GM23338 (cell line): Measurements from ENCODE around the gene ZAR1. TPM values are rescaled to one million over a fixed set of nuclear protein-coding genes. Genes with fewer than 3 reads are reported as not detected.

Source experiments
- ATAC-seq: fragments of 200-7000 bp; cut with Tn5 transposase; 3 replicates; pipeline ENCODE4 v1.9.1; 2020
- DNase-seq: peaks from one replicate; pipeline ENCODE4 v3.0.0-alpha.2; 2015; ENCODE audit warnings: low spot score
- H2AFZ ChIP-seq: fragments of 200-600 bp; sonication (generic); 2 replicates; pipeline ENCODE4 v1.8.0; 2016; ENCODE audit warnings: antibody characterized with exemption, mild to moderate bottlenecking, moderate library complexity
- H3F3A ChIP-seq: fragments of 200-600 bp; sonication (generic); replicated peaks from 2 replicates; pipeline ENCODE4 v1.8.0; 2017; ENCODE audit warnings: antibody characterized with exemption, mixed run types, low read depth
- H3K27ac ChIP-seq: fragments of 200-600 bp; sonication (generic); 2 replicates; pipeline ENCODE4 v1.6.1; 2016; ENCODE audit warnings: low read depth
- H3K27me3 ChIP-seq: fragments of 200-600 bp; sonication (generic); 2 replicates; pipeline ENCODE4 v1.8.0; 2016; ENCODE audit warnings: mild to moderate bottlenecking, mixed run types, moderate library complexity; ENCODE audit not compliant: insufficient read depth
- H3K36me3 ChIP-seq: fragments of 200-600 bp; sonication (generic); 2 replicates; pipeline ENCODE4 v1.8.0; 2016; ENCODE audit warnings: mild to moderate bottlenecking; ENCODE audit not compliant: insufficient read depth
- H3K4me1 ChIP-seq: fragments of 200-600 bp; sonication (generic); 2 replicates; pipeline ENCODE4 v1.8.0; 2016; ENCODE audit warnings: mild to moderate bottlenecking, moderate library complexity; ENCODE audit not compliant: insufficient read depth
- H3K4me2 ChIP-seq: fragments of 200-600 bp; sonication (generic); 2 replicates; pipeline ENCODE4 v1.7.1; 2017; ENCODE audit warnings: mixed run types
- H3K4me3 ChIP-seq: fragments of 200-600 bp; sonication (generic); 2 replicates; pipeline ENCODE4 v1.6.1; 2016; ENCODE audit warnings: mixed run types
- H3K79me2 ChIP-seq: fragments of 200-600 bp; sonication (generic); replicated peaks from 2 replicates; pipeline ENCODE4 v1.8.0; 2017; ENCODE audit warnings: mild to moderate bottlenecking; ENCODE audit not compliant: insufficient read depth
- H3K9me2 ChIP-seq: fragments of 200-600 bp; sonication (generic); 2 replicates; pipeline ENCODE4 v1.8.0; 2017; ENCODE audit not compliant: insufficient read depth
- H4K20me1 ChIP-seq: fragments of 200-600 bp; sonication (generic); replicated peaks from 2 replicates; pipeline ENCODE4 v1.8.0; 2017; ENCODE audit warnings: mild to moderate bottlenecking; ENCODE audit not compliant: insufficient read depth
- H3K27ac Mint-ChIP-seq: 2 replicates; pipeline ENCODE4 v1.8.0; 2020; ENCODE audit warnings: inconsistent platforms, mild to moderate bottlenecking, moderate library complexity, mixed read lengths
- H3K27me3 Mint-ChIP-seq: 3 replicates; pipeline ENCODE4 v1.8.0; 2022; ENCODE audit warnings: low read depth, mild to moderate bottlenecking, moderate library complexity, mixed read lengths, inconsistent platforms; ENCODE audit not compliant: insufficient read depth, poor library complexity
- H3K36me3 Mint-ChIP-seq: 3 replicates; pipeline ENCODE4 v1.8.0; 2021; ENCODE audit warnings: low read depth, mild to moderate bottlenecking, inconsistent platforms, moderate library complexity, mixed read lengths
- H3K4me1 Mint-ChIP-seq: 3 replicates; pipeline ENCODE4 v1.8.0; 2020; ENCODE audit warnings: mild to moderate bottlenecking, inconsistent platforms, mixed read lengths
- H3K4me3 Mint-ChIP-seq: 3 replicates; pipeline ENCODE4 v1.8.0; 2021; ENCODE audit warnings: moderate library complexity, mild to moderate bottlenecking, inconsistent platforms, mixed read lengths
- H3K9me3 Mint-ChIP-seq: 3 replicates; pipeline ENCODE4 v1.8.0; 2020; ENCODE audit warnings: moderate library complexity, mild to moderate bottlenecking, inconsistent platforms, mixed read lengths
- CTCF ChIP-seq, 2 experiments: fragments of 200-600 bp in 1 of 2; sonication (generic) in 1 of 2; conservative IDR thresholded peaks; 2 replicates each; pipeline versions ENCODE4 v1.5.1 to v1.6.1; 2016 to 2017; ENCODE audit warnings: antibody characterized with exemption in 2 of 2, low read depth in 2 of 2, mild to moderate bottlenecking in 2 of 2, moderate library complexity in 1 of 2
- ETS1 ChIP-seq: IDR thresholded peaks from 2 replicates; pipeline ENCODE4 v1.6.1; 2016; ENCODE audit warnings: antibody characterized with exemption
- EZH2 ChIP-seq: fragments of 200-600 bp; sonication (generic); IDR thresholded peaks from one replicate; pipeline ENCODE4 v1.8.0; 2017; ENCODE audit warnings: antibody characterized with exemption, mild to moderate bottlenecking, low read depth; ENCODE audit not compliant: unreplicated experiment
- JUNB ChIP-seq: IDR thresholded peaks from one replicate; pipeline ENCODE4 v1.6.1; 2016; ENCODE audit warnings: antibody characterized with exemption; ENCODE audit not compliant: unreplicated experiment
- REST ChIP-seq: IDR thresholded peaks from one replicate; pipeline ENCODE4 v1.6.1; 2018; ENCODE audit warnings: antibody characterized with exemption; ENCODE audit not compliant: unreplicated experiment
- ZNF331 ChIP-seq: fragments of 250-450 bp; sonication (Bioruptor Pico); IDR thresholded peaks from 2 replicates; pipeline ENCODE4 v1.5.0; 2020; ENCODE audit warnings: low read depth, mild to moderate bottlenecking, moderate library complexity
- ZNF462 ChIP-seq: fragments of 250-450 bp; sonication (Bioruptor Pico); IDR thresholded peaks from 2 replicates; pipeline ENCODE4 v1.5.0; 2020; ENCODE audit warnings: mild to moderate bottlenecking, moderate library complexity
- polyA plus RNA-seq: library from polyadenylated mRNA; unstranded; fragments of >200 nt; fragmentation: Nextera tagmentation; extraction: Ambion mirVana; gene quantifications from 2 replicates; pipeline ENCODE4 v1.2.1, GENCODE V29; 2016
- total RNA-seq: library from RNA; depleted of rRNA; stranded (reverse); fragments of >200 nt; shearing (Covaris generic); gene quantifications from 2 replicates; pipeline ENCODE4 v1.2.3, GENCODE V29; 2014

Gene ZAR1
- total and polyA plus RNA-seq, 2 experiments from 2014 or later, result 0.27 to 1.6 TPM

- Histone ChIP-seq H3K36me3 (no peaks in the 10 kb centered on the region), H3K27me3 (no peaks in the 10 kb centered on the region), H3K4me2 (no peak overlapping the region), H3K4me1 (no peaks in the 10 kb centered on the region), H3F3A (peaks cover 3% of the 10 kb centered on the region; the same call in 1 of the 2 replicates), H4K20me1 (no peaks in the 10 kb centered on the region), H3K4me3 (no peak overlapping the region), H2AFZ (no peak overlapping the region), H3K27ac (no peak overlapping the region), H3K9me2 (no peaks in the 10 kb centered on the region), H3K79me2 (no peaks in the 10 kb centered on the region)
- H3K27me3 Mint-ChIP-seq, result no peaks in the 10 kb centered on the region
- H3K4me1 Mint-ChIP-seq, result no peaks in the 10 kb centered on the region
- no peaks in the 10 kb centered on the region for H3K36me3 Mint-ChIP-seq
- no peak for TF ChIP-seq ZNF331 (CRISPR knock-in tag)
- TF ChIP-seq REST, result no peak
- TF ChIP-seq EZH2, result no peak
- no peak for TF ChIP-seq ETS1
- TF ChIP-seq JUNB, result no peak
- H3K27ac Mint-ChIP-seq, result no peak overlapping the region
- no peak overlapping the region for H3K4me3 Mint-ChIP-seq
- no peaks in the 10 kb centered on the region for H3K9me3 Mint-ChIP-seq
- DNase-seq (no peak), ATAC-seq (no peak)
Observed at GRCh38 chr4:48454591-48454990, 35.5 kb upstream of the ZAR1 start.

GRCh38 chr4:48461000-48461399 lies 29.1 kb upstream of the ZAR1 start:
- H3K79me2 ChIP-seq, result no peaks in the 10 kb centered on the region
- no peaks in the 10 kb centered on the region for H3K36me3 Mint-ChIP-seq
- no peaks in the 10 kb centered on the region for H3K9me3 Mint-ChIP-seq

More at GRCh38 chr4:48461000-48461399, 29.1 kb upstream of the ZAR1 start:
- 0 out of 4 replicates have a peak, but pooled peaks of 1 of the 2 experiments have one; percentile 2 for TF ChIP-seq CTCF (conservative IDR thresholded peaks at IDR 0.05; ENCODE audit: low read depth in 2 of 2)
- no peak for TF ChIP-seq ZNF462 (CRISPR knock-in tag)
- Mint-ChIP-seq H3K4me3 (no peak overlapping the region), H3K27me3 (peaks cover 5% of the 10 kb centered on the region), H3K4me1 (no peaks in the 10 kb centered on the region), H3K27ac (no peak overlapping the region)
- Histone ChIP-seq H2AFZ (no peak overlapping the region), H3K36me3 (no peaks in the 10 kb centered on the region), H4K20me1 (no peaks in the 10 kb centered on the region), H3K4me3 (no peak overlapping the region), H3K27ac (no peak overlapping the region), H3K4me2 (no peak overlapping the region), H3K4me1 (no peaks in the 10 kb centered on the region), H3K27me3 (no peaks in the 10 kb centered on the region), H3F3A (no peaks in the 10 kb centered on the region), H3K9me2 (no peaks in the 10 kb centered on the region)
- ATAC-seq, result no peak
- no peak for DNase-seq
